ENCODE measurements around the gene DIP2B. TPM values are rescaled to one million over a fixed set of nuclear protein-coding genes. Genes with fewer than 3 reads are reported as not detected.

DIP2B gene
- total RNA-seq, 1 donor from 2014 or later: 32.3 TPM

GRCh38 chr12:50659690-50660424 lies 155.1 kb downstream of the DIP2B start:
- ATAC-seq (ENCODE audit: low read depth) (no peak), DNase-seq (no peak)
- ChIA-PET POLR2A (no interaction called here), CTCF (interaction anchor here (1.3 kb wide), 1 partner anchor 155 kb away, joined by 4 read pairs; the partner anchor contains the start of gene DIP2B)
- Mint-ChIP-seq H3K4me3 (no peak overlapping the region), H3K4me1 (peaks cover 3% of the 10 kb centered on the region), H3K9me3 (no peaks in the 10 kb centered on the region), H3K27me3 (no peaks in the 10 kb centered on the region), H3K36me3 (ENCODE audit: low read depth) (peaks cover 38% of the 10 kb centered on the region), H3K27ac (no peak overlapping the region)
- no peak for TF ChIP-seq CTCF (IDR thresholded peaks at IDR 0.05)
- intact Hi-C loops (cut with micrococcal nuclease): no loop called here

- Mint-ChIP-seq H3K4me3 (no peak overlapping the region), H3K27me3 (no peaks in the 10 kb centered on the region), H3K9me3 (no peaks in the 10 kb centered on the region), H3K27ac (no peak overlapping the region), H3K36me3 (ENCODE audit: low read depth) (peaks cover 38% of the 10 kb centered on the region), H3K4me1 (no peaks in the 10 kb centered on the region)
- intact Hi-C loops (cut with micrococcal nuclease): no loop called here
- POLR2A ChIA-PET: no interaction called here
- CTCF ChIA-PET: interaction anchor here (1.3 kb wide), 1 partner anchor 156 kb away, joined by 4 read pairs; the partner anchor contains the start of gene DIP2B
- TF ChIP-seq CTCF (IDR thresholded peaks at IDR 0.05): no peak
- DNase-seq (no peak), ATAC-seq (ENCODE audit: low read depth) (no peak)
These were observed 155.6 kb downstream of the DIP2B start for GRCh38 chr12:50660425-50660822.

GRCh38 chr12:50661300-50662115 lies 156.7 kb downstream of the DIP2B start:
- ChIA-PET POLR2A (interaction anchor here (0.6 kb wide), 1 partner anchor 141 kb away, joined by 6 read pairs; no protein-coding TSS in a partner anchor), CTCF (no interaction called here)
- no peaks in the 10 kb centered on the region for H3K4me1 Mint-ChIP-seq
- no peak for DNase-seq
- H3K9me3 Mint-ChIP-seq: no peaks in the 10 kb centered on the region
- H3K27me3 Mint-ChIP-seq: no peaks in the 10 kb centered on the region
- no peak overlapping the region for H3K4me3 Mint-ChIP-seq
- no peak for TF ChIP-seq CTCF (IDR thresholded peaks at IDR 0.05)
- H3K27ac Mint-ChIP-seq: no peak overlapping the region
- no peak for ATAC-seq (ENCODE audit: low read depth)
- intact Hi-C loops (cut with micrococcal nuclease): no loop called here
- H3K36me3 Mint-ChIP-seq (ENCODE audit: low read depth): peaks cover 40% of the 10 kb centered on the region

- no peak for TF ChIP-seq CTCF (IDR thresholded peaks at IDR 0.05)
- POLR2A ChIA-PET: no interaction called here
- no peaks in the 10 kb centered on the region for H3K27me3 Mint-ChIP-seq
- H3K4me3 Mint-ChIP-seq: no peak overlapping the region
- ATAC-seq (ENCODE audit: low read depth) (no peak), DNase-seq (no peak)
- H3K36me3 Mint-ChIP-seq (ENCODE audit: low read depth): peaks cover 40% of the 10 kb centered on the region
- H3K27ac Mint-ChIP-seq: no peak overlapping the region
- CTCF ChIA-PET: no interaction called here
- intact Hi-C loops (cut with micrococcal nuclease): no loop called here
- H3K9me3 Mint-ChIP-seq: no peaks in the 10 kb centered on the region
- H3K4me1 Mint-ChIP-seq: no peaks in the 10 kb centered on the region
These were observed 157.3 kb downstream of the DIP2B start for GRCh38 chr12:50662116-50662510.

- H3K27ac Mint-ChIP-seq: no peak overlapping the region
These were observed 160.4 kb downstream of the DIP2B start for GRCh38 chr12:50665170-50665569.

More at GRCh38 chr12:50665170-50665569, 160.4 kb downstream of the DIP2B start:
- intact Hi-C loops (cut with micrococcal nuclease): no loop called here
- H3K9me3 Mint-ChIP-seq: no peaks in the 10 kb centered on the region
- H3K4me1 Mint-ChIP-seq: no peaks in the 10 kb centered on the region
- H3K4me3 Mint-ChIP-seq: no peak overlapping the region
- POLR2A ChIA-PET: no interaction called here
- H3K27me3 Mint-ChIP-seq: no peaks in the 10 kb centered on the region
- H3K36me3 Mint-ChIP-seq (ENCODE audit: low read depth): peaks cover 35% of the 10 kb centered on the region
- CTCF ChIA-PET: no interaction called here
- DNase-seq (no peak), ATAC-seq (ENCODE audit: low read depth) (no peak)
- no peak for TF ChIP-seq CTCF (IDR thresholded peaks at IDR 0.05)

Data from activated B cell treated with CpG ODN at 0.5 μM for 24 hours (primary cell).